Activated T-helper 1 cell treated with anti-CD3 and anti-CD28 coated beads, Interleukin-12 subunit alpha, Interleukin-12 subunit beta, Interleukin-2, Interleukin-4 antibody, amounts not matched to agents 30 ng/mL and 10 ng/mL and 1 ng/mL, durations not matched to agents 14 hours and 24 hours and 36 hours (primary cell): ENCODE data around the gene VPS41. TPM values are rescaled to one million over a fixed set of nuclear protein-coding genes. Genes with fewer than 3 reads are reported as not detected.

Experiments
- DNase-seq: peaks from one replicate; pipeline ENCODE4 v3.0.0; 2021; ENCODE audit warnings: low spot score
- H3K27ac Mint-ChIP-seq: one replicate; pipeline ENCODE4 v1.8.0; 2021; ENCODE audit warnings: mild to moderate bottlenecking, mixed read lengths
- H3K27me3 Mint-ChIP-seq: one replicate; pipeline ENCODE4 v1.8.0; 2022; ENCODE audit warnings: mild to moderate bottlenecking, moderate library complexity, mixed read lengths; ENCODE audit not compliant: insufficient read depth
- H3K36me3 Mint-ChIP-seq: one replicate; pipeline ENCODE4 v1.8.0; 2021; ENCODE audit warnings: low read depth, mixed read lengths
- H3K4me1 Mint-ChIP-seq: one replicate; pipeline ENCODE4 v1.8.0; 2021; ENCODE audit warnings: low read depth, mixed read lengths
- H3K4me3 Mint-ChIP-seq: one replicate; pipeline ENCODE4 v1.8.0; 2021; ENCODE audit warnings: mild to moderate bottlenecking, moderate library complexity, mixed read lengths
- H3K9me3 Mint-ChIP-seq: one replicate; pipeline ENCODE4 v1.8.0; 2021; ENCODE audit warnings: mixed read lengths
- intact Hi-C: fragments of 100-400 bp; cut with micrococcal nuclease; formaldehyde crosslinking; loops from one replicate; pipeline ENCODE4 v1.15.1; 2024
- total RNA-seq: library from RNA; stranded (reverse); gene quantifications from 2 replicates; pipeline ENCODE4 v1.2.3, GENCODE V29; 2022

Gene VPS41
- total RNA-seq, 1 donor from 2014 or later: 56.3 TPM

DNA sequence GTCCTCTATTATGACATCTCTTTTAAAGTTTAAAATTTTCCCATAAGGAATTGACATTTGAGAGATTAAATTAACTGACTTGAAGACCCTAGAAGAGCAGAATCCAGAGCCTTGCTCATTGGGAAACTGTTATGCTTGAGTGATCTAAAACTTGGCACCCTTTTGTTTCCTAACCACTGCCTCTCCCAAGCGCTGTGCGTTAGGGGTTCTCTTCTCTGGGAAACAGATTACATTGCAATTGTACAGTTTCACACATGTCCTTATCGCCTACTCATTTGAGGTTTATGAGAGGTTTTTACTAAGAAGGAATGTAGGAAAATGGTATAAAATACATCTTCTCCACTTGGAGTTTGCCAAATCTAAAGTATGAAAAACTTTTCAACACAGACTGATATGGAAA, 151.1 kb downstream of the VPS41 start:
- Mint-ChIP-seq H3K9me3 (no peaks in the 10 kb centered on the region), H3K4me3 (no peak overlapping the region), H3K27ac (no peak overlapping the region), H3K4me1 (no peaks in the 10 kb centered on the region), H3K36me3 (peaks cover 8% of the 10 kb centered on the region), H3K27me3 (no peaks in the 10 kb centered on the region)
- intact Hi-C loops: no loop called here
- DNase-seq: no peak

DNA sequence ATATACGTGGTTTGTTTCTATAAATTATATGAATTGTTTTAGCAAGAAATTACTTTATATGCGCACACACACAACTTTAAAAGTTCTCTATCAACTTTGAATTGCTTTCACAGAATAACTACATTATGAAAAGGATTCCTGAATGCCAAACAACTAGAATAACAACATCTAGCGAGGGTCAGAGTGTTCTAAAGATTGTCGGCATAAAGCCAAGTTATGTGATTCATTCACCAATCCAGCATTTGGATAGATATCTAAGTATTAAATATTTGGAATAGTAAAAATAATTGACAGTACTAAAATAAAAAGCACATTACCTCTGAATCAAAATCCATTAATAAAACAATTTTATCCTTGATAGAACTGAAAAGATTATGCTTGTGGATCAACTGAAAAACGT, 152.5 kb downstream of the VPS41 start:
- intact Hi-C loops: no loop called here
- H3K27ac Mint-ChIP-seq: no peak overlapping the region

DNA sequence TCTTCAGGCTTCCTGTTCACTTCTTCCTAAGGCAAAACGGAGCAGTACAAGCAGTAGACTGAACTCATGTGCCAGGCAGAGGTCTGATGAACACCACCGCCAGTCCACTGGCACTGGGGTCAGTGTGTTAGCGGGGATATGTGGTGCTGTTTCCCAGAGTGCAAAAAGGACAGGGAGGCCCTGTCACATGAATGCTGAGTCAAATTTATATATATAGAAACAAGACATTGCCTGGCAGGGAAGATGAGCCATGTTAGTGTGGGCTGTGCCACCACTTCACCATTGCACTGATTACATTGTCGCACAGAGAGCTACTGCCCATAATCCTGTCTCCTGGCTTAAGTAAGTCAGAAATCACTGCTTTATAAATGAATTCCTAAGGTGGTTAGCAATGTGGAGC, 155.6 kb downstream of the VPS41 start:
- H3K36me3 Mint-ChIP-seq: peaks cover 30% of the 10 kb centered on the region
- H3K27me3 Mint-ChIP-seq: no peaks in the 10 kb centered on the region
- H3K4me1 Mint-ChIP-seq: no peaks in the 10 kb centered on the region
- no peak overlapping the region for H3K4me3 Mint-ChIP-seq
- intact Hi-C loops: no loop called here
- DNase-seq: no peak
- H3K27ac Mint-ChIP-seq: no peak overlapping the region
- no peaks in the 10 kb centered on the region for H3K9me3 Mint-ChIP-seq

More for the DNA sequence above, 152.5 kb downstream of the VPS41 start:
- Mint-ChIP-seq H3K27me3 (no peaks in the 10 kb centered on the region), H3K4me3 (no peak overlapping the region), H3K4me1 (no peaks in the 10 kb centered on the region), H3K9me3 (no peaks in the 10 kb centered on the region), H3K36me3 (peaks cover 15% of the 10 kb centered on the region)
- no peak for DNase-seq

DNA sequence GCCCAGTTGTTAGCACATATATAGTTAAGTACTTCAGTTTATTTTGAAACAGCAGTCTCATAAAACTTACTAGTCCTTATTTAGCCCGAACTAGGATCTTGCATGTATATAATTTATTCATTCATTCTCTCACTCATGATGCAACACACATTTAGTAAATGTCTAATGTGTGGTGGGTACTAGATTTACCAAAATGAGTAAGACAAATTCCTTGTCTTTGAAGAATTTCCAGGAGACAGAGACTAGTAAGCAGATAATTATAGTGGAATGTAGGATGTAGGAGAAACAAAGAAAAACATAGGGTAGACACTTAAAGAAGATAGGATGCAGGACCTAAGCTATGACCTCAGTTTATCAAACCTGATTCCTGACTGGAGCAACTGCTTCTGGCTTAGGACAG, 157.6 kb downstream of the VPS41 start:
- H3K27ac Mint-ChIP-seq: no peak overlapping the region
- intact Hi-C loops: no loop called here
- no peak overlapping the region for H3K4me3 Mint-ChIP-seq
- H3K36me3 Mint-ChIP-seq: peaks cover 31% of the 10 kb centered on the region
- no peaks in the 10 kb centered on the region for H3K9me3 Mint-ChIP-seq
- H3K27me3 Mint-ChIP-seq: no peaks in the 10 kb centered on the region
- no peak for DNase-seq
- no peaks in the 10 kb centered on the region for H3K4me1 Mint-ChIP-seq

DNA sequence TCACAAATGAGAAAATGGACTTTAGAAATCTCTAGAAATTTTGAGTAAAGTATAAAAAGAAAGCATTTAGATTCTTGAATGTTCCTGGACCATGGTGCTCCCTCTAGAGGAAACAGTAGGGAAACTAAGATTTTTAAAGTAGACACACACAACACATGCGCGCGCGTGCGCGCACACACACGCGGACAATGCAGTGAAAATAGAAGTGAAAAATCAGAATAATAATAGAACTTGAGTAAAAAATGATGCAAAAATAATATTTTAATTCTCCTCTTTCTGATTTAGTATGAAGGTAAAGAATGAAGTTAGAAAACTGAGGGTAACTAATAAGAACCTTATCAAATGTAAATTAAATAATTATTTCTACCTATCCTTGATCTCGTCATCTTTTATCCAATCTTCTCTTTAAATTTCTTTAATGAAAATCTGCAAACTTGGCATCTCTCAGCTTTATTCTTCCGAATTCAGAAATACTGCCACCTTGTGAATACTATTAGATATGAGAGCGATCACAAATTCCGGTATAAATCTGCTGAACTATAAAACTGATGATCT, 160.9 kb downstream of the VPS41 start:
- no peak for DNase-seq
- no peak overlapping the region for H3K4me3 Mint-ChIP-seq
- no peak overlapping the region for H3K27ac Mint-ChIP-seq
- no peaks in the 10 kb centered on the region for H3K4me1 Mint-ChIP-seq
- no peaks in the 10 kb centered on the region for H3K27me3 Mint-ChIP-seq
- intact Hi-C loops: no loop called here
- peaks cover 32% of the 10 kb centered on the region for H3K36me3 Mint-ChIP-seq
- no peaks in the 10 kb centered on the region for H3K9me3 Mint-ChIP-seq

DNA sequence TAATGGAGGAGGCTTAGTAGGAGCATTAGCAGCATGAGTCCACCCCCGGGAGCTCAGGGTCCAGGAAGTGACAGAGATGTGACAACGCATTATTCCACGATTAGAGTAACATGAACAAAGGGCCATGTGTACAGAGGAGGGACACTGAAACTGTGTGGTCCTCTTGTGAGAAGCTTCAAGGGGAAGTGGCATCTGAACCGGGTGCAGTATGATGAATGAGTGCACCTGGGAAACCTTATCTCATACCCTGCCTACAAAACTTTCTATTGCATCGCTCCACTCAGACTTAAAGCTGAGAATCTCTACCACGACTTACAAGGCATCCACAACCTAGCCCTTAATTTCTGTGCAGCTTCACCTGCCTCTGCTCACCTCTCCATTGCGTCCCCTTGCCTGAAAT, 162.6 kb downstream of the VPS41 start:
- intact Hi-C loops: no loop called here
- H3K36me3 Mint-ChIP-seq: peaks cover 35% of the 10 kb centered on the region

DNA sequence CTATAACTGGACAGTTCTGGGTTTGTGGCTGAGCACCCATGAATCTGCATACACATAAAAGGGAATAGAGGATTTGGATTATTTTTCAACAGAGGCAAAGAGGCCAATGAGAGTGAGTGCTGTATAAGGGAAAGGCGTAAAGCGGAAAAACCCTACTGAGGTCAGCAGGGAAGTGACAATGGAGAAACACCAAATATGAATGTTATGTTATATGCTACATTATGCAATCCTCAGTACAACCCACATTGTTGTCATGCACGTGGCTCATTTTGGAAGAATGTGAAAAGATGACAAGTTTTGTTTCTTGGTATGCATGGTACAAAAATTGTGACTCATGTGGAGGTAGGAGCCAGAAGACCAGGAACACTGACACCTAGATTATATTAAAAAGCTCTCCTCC, 164.2 kb downstream of the VPS41 start:
- Mint-ChIP-seq H3K36me3 (peaks cover 27% of the 10 kb centered on the region), H3K4me1 (no peaks in the 10 kb centered on the region), H3K9me3 (no peaks in the 10 kb centered on the region), H3K4me3 (no peak overlapping the region), H3K27ac (no peak overlapping the region), H3K27me3 (no peaks in the 10 kb centered on the region)
- intact Hi-C loops: no loop called here
- no peak for DNase-seq

More for the DNA sequence above, 162.6 kb downstream of the VPS41 start:
- Mint-ChIP-seq H3K27ac (no peak overlapping the region), H3K4me1 (no peaks in the 10 kb centered on the region), H3K9me3 (no peaks in the 10 kb centered on the region), H3K4me3 (no peak overlapping the region), H3K27me3 (no peaks in the 10 kb centered on the region)
- no peak for DNase-seq

DNA sequence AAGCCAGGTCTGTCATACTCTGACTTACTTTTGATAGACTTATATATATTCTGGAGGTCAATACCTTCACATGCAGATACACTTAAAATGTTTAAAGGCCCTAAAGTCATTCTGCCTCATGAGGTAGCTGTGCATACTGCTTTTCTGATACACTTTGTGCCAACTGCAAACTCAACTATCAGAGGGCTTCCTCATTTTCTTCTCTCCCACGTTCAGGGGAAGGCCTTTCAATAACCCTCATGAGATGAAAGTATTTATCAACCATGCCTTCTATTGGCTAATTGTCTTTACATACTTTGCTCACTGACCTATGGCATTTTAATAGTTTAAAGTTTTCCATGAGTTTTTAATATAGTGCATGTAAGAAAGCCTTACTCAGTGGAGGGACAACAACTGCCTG, 165.1 kb downstream of the VPS41 start:
- no peaks in the 10 kb centered on the region for H3K9me3 Mint-ChIP-seq
- no peaks in the 10 kb centered on the region for H3K27me3 Mint-ChIP-seq
- H3K4me3 Mint-ChIP-seq: no peak overlapping the region
- peaks cover 26% of the 10 kb centered on the region for H3K36me3 Mint-ChIP-seq
- H3K4me1 Mint-ChIP-seq: no peaks in the 10 kb centered on the region
- intact Hi-C loops: no loop called here
- no peak for DNase-seq
- no peak overlapping the region for H3K27ac Mint-ChIP-seq

DNA sequence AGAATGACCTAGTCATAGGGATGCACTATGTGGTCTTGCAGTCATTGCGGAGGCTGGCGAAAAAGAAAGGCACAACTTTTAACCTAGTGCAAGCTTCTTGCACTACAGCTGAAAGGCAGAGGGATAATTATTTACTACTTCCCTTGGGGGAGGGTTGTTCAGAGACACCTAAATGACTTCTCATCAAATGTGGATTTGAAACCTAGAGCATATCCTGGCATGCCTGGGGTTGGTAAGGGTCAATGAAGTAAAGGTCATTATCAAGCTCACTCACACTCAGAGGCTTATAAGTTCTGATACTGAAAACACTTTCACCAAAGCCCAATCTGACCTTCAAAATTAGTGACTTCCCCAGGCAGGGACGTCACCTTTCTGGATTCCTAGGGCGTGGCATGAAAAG, 168.9 kb downstream of the VPS41 start:
- Mint-ChIP-seq H3K4me1 (no peaks in the 10 kb centered on the region), H3K27ac (no peak overlapping the region), H3K9me3 (no peaks in the 10 kb centered on the region), H3K27me3 (no peaks in the 10 kb centered on the region), H3K4me3 (no peak overlapping the region), H3K36me3 (peaks cover 19% of the 10 kb centered on the region)
- intact Hi-C loops: no loop called here
- DNase-seq: no peak

DNA sequence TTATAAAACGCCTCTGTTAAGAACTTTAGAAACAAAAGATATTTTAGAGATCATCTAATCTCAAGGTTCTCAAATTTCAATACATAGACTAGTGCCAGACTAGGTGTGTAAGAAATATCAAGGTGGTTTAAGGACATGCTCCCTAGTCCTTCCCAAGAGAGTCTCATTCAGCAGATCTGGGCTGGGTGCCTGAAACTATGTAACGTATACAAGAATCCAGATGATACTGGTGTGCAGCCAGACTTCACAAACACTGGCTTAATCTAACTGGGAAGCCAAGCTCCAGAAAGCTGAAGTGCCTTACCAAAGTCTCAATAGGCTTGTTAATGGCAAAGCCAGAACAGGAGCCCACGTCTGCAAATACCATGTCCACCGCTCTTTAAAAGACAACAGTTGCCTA, 172.9 kb downstream of the VPS41 start:
- Mint-ChIP-seq H3K27ac (no peak overlapping the region), H3K9me3 (no peaks in the 10 kb centered on the region), H3K4me3 (no peak overlapping the region), H3K4me1 (no peaks in the 10 kb centered on the region), H3K27me3 (no peaks in the 10 kb centered on the region), H3K36me3 (peaks cover 8% of the 10 kb centered on the region)
- intact Hi-C loops: no loop called here
- no peak for DNase-seq

DNA sequence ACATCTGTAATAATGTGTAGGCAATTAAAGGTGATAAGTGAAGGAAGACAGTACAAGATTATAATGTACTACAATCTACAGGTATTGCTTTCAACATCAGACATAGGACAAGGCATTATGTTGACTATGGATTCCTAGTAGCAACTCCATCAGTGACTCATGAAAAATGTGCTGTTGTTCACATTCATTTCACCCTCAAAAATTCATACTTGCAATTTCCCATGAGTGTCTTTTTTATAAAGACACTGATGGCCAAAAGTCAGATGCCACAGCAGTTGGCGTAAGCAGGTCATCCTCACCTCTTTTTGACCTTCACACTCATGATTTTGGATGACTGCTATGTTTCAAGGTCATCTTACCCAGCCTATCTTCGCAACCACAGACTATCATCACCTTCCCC, 177.8 kb downstream of the VPS41 start:
- H3K27ac Mint-ChIP-seq: no peak overlapping the region
- no peaks in the 10 kb centered on the region for H3K4me1 Mint-ChIP-seq
- H3K36me3 Mint-ChIP-seq: peaks cover 6% of the 10 kb centered on the region

DNA sequence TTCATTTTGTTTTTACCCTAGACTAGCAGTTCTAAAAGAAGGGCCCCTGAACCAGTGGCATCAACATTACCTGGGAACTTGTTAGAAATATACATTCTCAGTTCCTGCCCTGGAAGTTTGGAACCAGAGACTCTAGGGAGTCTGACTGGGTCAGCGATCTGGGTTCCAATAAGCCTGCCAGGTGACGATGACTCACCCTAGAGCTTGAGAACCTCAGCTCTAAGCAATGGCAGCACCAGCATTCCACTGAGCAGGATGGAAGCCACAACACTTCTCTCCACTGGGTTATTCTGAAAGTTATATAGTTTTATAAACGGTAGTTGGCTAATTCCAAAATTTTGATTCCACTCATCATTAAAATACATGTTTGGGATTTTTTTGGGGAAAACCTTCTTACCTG, 180.8 kb downstream of the VPS41 start:
- H3K36me3 Mint-ChIP-seq: peaks cover 6% of the 10 kb centered on the region
- no peak for DNase-seq
- H3K4me3 Mint-ChIP-seq: no peak overlapping the region
- no peaks in the 10 kb centered on the region for H3K4me1 Mint-ChIP-seq
- H3K27me3 Mint-ChIP-seq: no peaks in the 10 kb centered on the region
- H3K9me3 Mint-ChIP-seq: no peaks in the 10 kb centered on the region
- intact Hi-C loops: no loop called here
- no peak overlapping the region for H3K27ac Mint-ChIP-seq

More for the DNA sequence above, 177.8 kb downstream of the VPS41 start:
- Mint-ChIP-seq H3K4me3 (no peak overlapping the region), H3K27me3 (no peaks in the 10 kb centered on the region), H3K9me3 (no peaks in the 10 kb centered on the region)
- intact Hi-C loops: no loop called here
- DNase-seq: no peak

DNA sequence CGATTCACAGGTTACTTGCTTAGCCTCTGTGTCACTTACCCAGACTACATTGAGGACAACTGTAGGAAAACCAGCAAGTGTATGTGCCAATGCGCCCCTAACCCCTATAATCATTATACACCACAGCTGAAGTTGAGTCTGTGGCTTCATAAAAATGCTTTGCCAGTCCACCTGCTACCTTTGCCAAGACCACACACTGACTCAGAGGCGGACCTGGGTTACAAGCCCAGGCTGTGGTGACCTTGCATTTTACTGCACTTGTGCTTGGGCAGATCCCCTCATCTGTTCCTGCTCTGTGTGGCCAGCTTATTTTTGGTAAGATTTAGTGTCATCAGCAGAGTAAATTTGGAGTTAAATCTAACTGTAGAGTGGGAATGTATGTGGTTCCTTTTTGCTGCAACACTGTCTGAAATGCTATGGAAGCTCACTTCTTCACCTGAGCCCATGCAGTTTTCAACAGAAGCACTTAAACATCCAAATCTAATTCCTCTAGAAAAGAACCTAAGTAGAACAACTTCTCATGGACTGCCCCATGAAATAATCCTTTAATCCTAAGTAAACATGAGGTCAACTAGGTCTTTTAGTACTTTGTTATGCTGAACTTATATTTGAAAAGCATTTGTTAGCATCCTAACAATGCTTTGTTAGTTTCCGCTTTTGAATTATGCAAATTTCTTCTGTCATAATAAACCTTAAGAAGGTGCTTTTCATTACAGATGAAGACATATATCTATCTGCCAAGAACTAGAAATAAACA, 181.6 kb downstream of the VPS41 start:
- no peaks in the 10 kb centered on the region for H3K9me3 Mint-ChIP-seq
- DNase-seq: no peak
- H3K27ac Mint-ChIP-seq: no peak overlapping the region
- H3K4me3 Mint-ChIP-seq: no peak overlapping the region
- H3K4me1 Mint-ChIP-seq: no peaks in the 10 kb centered on the region
- no peaks in the 10 kb centered on the region for H3K27me3 Mint-ChIP-seq
- H3K36me3 Mint-ChIP-seq: peaks cover 6% of the 10 kb centered on the region
- intact Hi-C loops: no loop called here

DNA sequence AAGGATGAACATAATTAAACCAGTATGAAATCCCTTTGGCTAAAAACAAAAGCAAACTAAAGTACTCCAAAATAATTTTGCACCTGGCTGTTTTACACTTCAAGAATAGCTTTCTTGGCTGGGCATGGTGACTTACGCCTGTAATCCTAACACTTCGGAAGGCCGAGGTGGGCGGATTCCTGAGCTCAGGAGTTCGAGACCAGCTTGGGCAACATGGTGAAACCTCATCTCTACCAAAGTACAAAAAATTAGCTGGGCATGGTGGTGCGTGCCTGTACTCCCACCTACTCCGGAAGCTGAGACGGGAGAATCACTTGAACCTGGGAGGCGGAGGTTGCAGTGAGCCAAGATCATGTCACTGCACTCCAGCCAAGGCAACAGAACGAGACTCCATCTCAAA, 185.7 kb downstream of the VPS41 start:
- intact Hi-C loops: no loop called here
- Mint-ChIP-seq H3K36me3 (peaks cover 10% of the 10 kb centered on the region), H3K9me3 (no peaks in the 10 kb centered on the region), H3K27me3 (no peaks in the 10 kb centered on the region), H3K4me1 (no peaks in the 10 kb centered on the region), H3K4me3 (no peak overlapping the region), H3K27ac (no peak overlapping the region)
- no peak for DNase-seq
